GM12874 (cell line): Measurements from ENCODE around the gene NLGN1.

Source experiments
- TF ChIP-seq, protein P1 (sequence below): IDR thresholded peaks from 2 replicates; pipeline ENCODE4 v1.5.1; 2011; ENCODE audit warnings: low read depth, mild to moderate bottlenecking, control low read depth, low read length, moderate library complexity; ENCODE audit not compliant: insufficient read depth

Gene NLGN1

DNA sequence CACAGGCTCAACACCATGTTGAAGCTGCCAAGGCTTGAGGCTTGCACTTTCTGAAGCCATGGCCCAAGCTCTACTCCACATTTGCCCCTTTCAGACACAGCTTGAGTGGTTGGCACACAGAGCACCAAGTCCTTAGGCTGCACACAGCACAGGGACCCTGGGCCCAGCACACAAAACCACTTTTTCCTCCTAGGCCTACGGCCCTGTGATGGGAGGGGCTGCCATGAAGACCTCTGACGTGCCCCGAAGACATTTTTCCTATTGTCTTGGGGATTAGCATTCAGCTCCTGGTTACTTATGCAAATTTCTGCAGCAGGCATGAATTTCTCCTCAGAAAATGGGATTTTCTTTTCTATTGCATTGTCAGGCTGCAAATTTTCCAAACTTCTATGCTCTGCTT is 445.5 kb downstream of the NLGN1 start:
- TF ChIP-seq, protein P1, sequence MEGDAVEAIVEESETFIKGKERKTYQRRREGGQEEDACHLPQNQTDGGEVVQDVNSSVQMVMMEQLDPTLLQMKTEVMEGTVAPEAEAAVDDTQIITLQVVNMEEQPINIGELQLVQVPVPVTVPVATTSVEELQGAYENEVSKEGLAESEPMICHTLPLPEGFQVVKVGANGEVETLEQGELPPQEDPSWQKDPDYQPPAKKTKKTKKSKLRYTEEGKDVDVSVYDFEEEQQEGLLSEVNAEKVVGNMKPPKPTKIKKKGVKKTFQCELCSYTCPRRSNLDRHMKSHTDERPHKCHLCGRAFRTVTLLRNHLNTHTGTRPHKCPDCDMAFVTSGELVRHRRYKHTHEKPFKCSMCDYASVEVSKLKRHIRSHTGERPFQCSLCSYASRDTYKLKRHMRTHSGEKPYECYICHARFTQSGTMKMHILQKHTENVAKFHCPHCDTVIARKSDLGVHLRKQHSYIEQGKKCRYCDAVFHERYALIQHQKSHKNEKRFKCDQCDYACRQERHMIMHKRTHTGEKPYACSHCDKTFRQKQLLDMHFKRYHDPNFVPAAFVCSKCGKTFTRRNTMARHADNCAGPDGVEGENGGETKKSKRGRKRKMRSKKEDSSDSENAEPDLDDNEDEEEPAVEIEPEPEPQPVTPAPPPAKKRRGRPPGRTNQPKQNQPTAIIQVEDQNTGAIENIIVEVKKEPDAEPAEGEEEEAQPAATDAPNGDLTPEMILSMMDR: no peak

DNA sequence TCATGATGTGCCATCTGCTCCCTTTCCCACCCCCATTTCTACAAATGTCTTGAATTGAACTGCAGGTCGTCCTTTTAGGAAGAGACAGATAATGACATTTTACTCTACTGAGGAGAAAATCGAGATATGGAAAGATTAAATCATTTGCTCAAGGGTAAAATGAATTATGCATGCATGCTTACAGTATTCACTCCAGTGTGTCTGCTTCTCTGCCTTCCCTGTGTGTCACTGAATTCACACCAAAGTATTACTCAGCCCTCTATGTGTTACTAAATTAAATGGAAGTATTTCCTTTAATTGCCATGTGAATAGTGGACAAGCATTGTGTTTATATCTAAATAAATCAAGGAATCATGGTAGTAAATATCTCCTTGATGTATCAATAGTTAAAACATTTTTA is 449.0 kb downstream of the NLGN1 start:
- TF ChIP-seq, protein P1: no peak

DNA sequence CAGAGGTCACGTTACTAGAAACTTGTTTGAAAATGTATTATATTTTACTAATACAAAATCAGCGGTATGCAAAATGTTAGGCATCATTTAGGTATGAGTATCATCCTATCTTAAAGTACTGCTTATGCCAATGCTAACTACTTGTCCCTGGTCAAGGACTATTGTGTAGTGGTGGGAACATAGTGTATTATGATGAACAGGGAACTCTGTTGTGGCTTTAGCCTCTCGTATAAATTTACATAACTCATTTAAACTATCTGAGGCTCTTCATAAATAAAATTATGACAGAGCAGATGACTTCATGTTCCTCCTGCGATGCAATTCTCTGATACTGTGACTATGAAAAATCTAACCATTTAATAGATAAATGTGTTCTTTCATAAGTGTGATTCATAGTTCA is 451.9 kb downstream of the NLGN1 start:
- TF ChIP-seq, protein P1: no peak

DNA sequence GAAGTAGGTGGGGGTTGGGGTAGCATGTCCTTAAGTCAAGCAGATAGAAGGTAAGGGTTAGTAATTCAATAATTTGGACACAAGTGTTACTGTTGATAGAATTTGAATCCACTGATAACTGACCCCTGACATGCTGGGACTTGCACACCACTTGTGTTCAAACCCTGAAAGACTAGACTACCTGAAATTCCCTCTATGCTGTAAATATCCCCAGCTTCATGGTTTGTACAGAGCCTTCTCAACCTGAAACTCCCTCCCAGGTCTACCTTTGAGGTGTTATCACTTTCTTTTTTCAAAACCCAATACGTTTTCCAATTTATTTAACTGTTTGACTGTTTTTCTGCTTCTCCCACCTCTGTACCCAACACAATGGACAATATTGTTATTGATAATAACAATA is 459.6 kb downstream of the NLGN1 start:
- TF ChIP-seq, protein P1: no peak

DNA sequence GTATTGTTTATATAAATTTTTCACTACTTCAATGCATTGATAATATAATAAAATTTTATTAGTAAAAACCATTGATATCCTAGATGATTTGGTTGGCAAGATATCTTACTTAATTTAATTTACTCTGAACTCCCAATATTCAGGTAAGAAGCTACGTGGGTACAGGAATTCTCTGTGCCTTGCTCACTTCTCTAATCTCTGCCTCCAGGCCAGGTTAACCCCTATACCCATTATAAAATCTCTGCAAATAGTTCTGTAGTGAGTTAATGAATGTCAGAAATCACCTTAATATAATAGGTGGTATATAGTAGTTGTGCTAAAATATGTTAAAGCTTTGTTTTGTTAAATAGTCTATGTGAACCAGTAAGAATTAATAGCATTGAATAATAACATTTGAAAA is 465.2 kb downstream of the NLGN1 start:
- TF ChIP-seq, protein P1: no peak

DNA sequence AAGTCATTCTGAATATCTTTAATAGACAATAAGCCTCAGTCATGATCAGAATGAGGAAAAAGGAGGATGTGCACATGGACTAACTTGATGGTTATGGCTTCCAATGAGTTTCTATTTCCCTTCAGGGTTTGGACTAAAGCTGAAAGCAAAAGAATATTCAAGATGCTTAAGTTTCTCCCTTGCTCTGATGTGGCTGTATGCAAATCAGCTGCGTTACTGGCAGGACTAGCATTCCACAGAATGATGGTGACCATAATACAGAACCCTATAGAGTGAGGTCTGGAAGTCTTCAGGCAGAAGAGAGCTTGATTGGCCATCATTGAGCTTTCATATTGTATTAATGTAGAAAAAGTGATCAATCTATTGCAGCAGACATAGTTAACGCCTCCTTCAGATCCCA is 466.0 kb downstream of the NLGN1 start:
- TF ChIP-seq, protein P1: no peak

DNA sequence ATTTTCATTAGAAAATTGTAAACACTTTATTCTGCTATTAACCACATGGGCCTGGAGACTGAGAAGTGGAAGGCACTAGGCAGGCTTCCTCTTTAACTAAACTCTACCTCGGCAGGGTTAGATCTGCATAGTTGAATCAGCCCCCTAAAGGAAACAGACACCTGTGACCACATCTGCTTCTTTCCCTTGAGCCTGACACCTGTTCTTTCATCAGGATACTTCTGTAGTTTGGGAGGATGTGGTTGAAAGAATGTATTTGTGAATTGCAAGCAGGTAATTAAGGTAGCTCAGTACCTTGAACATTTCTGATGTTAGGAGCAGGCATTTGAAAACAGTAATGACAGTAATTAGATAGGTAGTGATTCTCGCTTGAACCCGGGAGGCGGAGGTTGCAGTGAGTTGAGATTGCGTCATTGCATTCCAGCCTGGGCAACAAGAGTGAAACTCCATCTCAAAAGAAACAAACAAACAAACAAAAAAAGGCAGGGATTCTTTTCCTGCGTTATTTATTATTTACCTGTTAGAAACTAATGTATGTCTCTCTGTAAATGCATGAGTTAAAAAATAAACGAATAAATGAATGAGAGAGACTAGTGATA is 468.5 kb downstream of the NLGN1 start:
- TF ChIP-seq, protein P1: no peak

DNA sequence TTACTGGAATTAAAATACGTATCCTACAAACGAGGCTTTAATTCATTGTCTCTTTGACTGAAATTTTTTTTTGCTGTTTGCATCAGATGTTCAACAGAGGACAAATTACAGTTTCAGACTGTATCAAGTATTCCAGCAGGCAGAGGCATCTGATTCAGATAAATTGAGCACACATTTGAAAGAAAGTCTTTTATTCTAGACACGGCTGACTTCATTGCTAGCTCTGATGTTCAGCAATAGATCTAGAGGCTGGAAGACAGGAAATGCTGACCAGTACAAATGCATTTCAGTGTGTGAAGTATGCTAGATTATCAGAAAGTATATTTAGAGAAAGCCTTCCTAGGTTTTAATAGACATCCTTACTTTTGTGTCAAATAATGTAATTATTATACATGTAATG is 472.2 kb downstream of the NLGN1 start:
- TF ChIP-seq, protein P1: no peak
